SK-N-SH (cell line): Measurements from ENCODE around the gene TINAGL1.

Experiments used
- CTCF ChIP-seq: fragments of 200-600 bp; sonication (generic); IDR thresholded peaks from 2 replicates; pipeline ENCODE4 v1.6.1; 2017; ENCODE audit warnings: antibody characterized with exemption, mild to moderate bottlenecking, moderate library complexity
- ELF1 ChIP-seq: IDR thresholded peaks from 2 replicates; pipeline ENCODE4 v1.4.0; 2012
- EP300 ChIP-seq, 2 experiments: IDR thresholded peaks; 2 replicates each; pipeline versions ENCODE4 v1.4.0 to v1.6.1; 2012; ENCODE audit warnings: borderline replicate concordance in 1 of 2, low read depth in 1 of 2, low read length in 1 of 2
- EZH2phosphoT487 ChIP-seq: fragments of 200-600 bp; sonication (generic); IDR thresholded peaks from 2 replicates; pipeline ENCODE4 v1.6.1; 2017; ENCODE audit warnings: low read depth, mixed run types, mild to moderate bottlenecking, antibody characterized with exemption, moderate library complexity, borderline replicate concordance
- GABPA ChIP-seq: IDR thresholded peaks from 2 replicates; pipeline ENCODE4 v1.4.0; 2012; ENCODE audit warnings: low read depth, mild to moderate bottlenecking
- MEF2A ChIP-seq: IDR thresholded peaks from 2 replicates; pipeline ENCODE4 v1.4.0; 2012; ENCODE audit warnings: low read depth, borderline replicate concordance
- NRF1 ChIP-seq: IDR thresholded peaks from 2 replicates; pipeline ENCODE4 v1.6.1; 2012; ENCODE audit warnings: low read depth, mild to moderate bottlenecking, low read length
- PBX3 ChIP-seq: IDR thresholded peaks from 2 replicates; pipeline ENCODE4; 2012
- POLR2AphosphoS5 ChIP-seq: IDR thresholded peaks from 2 replicates; pipeline ENCODE4 v1.6.1; 2012; ENCODE audit warnings: low read depth, low read length
- RAD21 ChIP-seq: IDR thresholded peaks from 2 replicates; pipeline ENCODE4 v1.6.1; 2012; ENCODE audit warnings: mild to moderate bottlenecking, low read length
- TAF1 ChIP-seq: IDR thresholded peaks from 2 replicates; pipeline ENCODE4 v1.6.1; 2012; ENCODE audit warnings: low read depth, mild to moderate bottlenecking, low read length, moderate library complexity, borderline replicate concordance
- TCF12 ChIP-seq: IDR thresholded peaks from 2 replicates; pipeline ENCODE4 v1.4.0; 2012
- YY1 ChIP-seq: IDR thresholded peaks from 2 replicates; pipeline ENCODE4 v1.4.0; 2012; ENCODE audit warnings: low read depth, mild to moderate bottlenecking

GRCh38 chr1:31575369-31576140, 760 bp upstream of the TINAGL1 start:
- TF ChIP-seq GABPA, result no peak
- no peak for TF ChIP-seq YY1
- TF ChIP-seq CTCF, result no peak
- TF ChIP-seq PBX3, result no peak
- TF ChIP-seq TCF12, result no peak
- TF ChIP-seq POLR2AphosphoS5, result no peak
- TF ChIP-seq EP300 (IDR thresholded peaks at IDR 0.05; ENCODE audit: borderline replicate concordance in 1 of 2, low read depth in 1 of 2, low read length in 1 of 2), result no peak
- no peak for TF ChIP-seq MEF2A
- no peak for TF ChIP-seq ELF1
- no peak for TF ChIP-seq EZH2phosphoT487
- no peak for TF ChIP-seq RAD21
- TF ChIP-seq NRF1, result no peak
- TF ChIP-seq TAF1, result no peak
